GM21367 (cell line): ENCODE data around the gene PIP5K1B.

Source experiments
- ATAC-seq: cut with Tn5 transposase; IDR thresholded peaks from one replicate; pipeline ENCODE4 v1.9.1; 2021; ENCODE audit not compliant: unreplicated experiment

Gene PIP5K1B

DNA sequence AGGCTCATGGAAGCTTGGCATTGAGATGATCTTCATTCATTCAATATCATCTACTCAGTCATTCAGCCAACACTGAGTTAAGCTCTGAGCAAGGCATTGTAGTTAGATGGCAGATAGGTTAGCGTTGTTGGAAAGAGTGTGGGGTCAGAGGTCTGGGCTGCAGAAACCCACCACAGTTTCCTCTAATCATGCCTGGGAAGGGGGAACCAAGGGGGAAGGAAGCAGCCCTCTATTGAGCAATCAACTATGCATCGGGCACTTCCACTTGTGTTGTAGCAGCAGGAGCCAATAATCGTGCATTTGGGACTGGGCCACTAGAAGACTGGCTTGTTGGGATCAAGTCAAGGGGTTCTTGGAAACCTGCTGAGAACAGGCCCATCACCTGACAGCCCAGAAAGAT is 139.1 kb downstream of the PIP5K1B start:
- no peak for ATAC-seq

DNA sequence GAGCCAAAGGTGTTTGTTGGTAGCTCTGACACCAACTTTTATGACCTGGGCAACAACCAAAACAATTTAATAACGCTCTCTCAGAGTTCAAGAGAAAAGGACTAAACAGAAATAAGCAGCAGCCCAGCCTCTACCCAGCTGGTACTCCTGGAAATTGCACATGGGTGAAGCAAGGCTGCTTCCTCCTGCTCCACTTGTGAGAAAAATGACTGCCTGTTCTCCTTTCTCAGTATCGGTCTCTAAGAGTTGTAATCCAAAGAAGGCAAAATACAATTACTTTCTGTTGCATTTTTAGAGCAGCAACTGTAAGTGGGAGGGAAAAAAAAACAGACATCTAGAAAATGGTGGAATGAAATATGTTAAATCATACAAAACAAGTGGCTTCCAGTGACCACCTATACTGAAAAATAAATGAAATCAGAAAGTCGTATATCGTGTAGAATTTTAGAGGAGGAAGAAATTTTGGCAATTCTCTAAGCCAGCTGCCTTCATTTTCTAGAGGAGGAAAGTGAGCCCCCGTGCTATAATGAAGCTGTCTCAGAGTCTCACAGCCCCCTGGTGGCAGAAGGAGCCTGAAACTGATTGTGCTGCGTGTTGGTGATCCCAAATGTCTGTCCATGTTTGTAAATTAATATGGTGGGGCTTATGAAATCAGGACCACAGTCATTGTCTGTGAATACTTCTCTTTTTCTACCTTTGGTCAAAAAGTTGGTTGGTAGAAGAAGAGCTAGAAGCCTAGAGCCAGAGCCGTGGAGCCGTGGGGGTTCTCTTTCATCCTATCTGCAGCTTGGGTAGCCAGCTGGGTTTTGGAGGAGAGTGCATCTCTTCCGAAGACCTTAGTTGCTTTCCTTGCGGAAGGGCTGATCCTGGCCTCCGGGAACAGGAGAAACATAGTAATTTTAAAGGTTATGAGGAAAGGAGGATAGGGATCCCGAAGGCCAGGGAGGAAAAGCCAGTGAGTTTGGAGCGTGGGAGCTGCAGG is 139.9 kb downstream of the PIP5K1B start:
- ATAC-seq, result peak; percentile 41

DNA sequence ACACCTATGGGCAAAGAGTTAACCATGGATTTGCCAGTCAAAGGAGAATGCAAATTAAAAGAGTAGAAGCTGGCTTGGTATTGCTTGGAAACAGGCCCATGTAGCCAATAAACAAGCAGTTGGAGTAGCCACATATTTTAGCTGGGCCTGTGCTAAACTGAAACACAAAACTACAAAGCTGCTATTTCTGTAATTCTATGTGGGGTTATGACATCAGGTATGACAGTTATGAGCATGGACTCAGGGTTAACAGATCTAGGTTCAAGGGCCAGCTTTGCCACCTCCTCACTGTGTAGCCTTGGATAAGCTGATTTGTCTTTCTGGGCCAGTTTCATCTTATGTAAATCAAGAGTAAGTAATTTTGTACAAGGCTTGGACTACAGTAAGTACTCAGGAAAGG is 142.7 kb downstream of the PIP5K1B start:
- peak; percentile 69 for ATAC-seq

DNA sequence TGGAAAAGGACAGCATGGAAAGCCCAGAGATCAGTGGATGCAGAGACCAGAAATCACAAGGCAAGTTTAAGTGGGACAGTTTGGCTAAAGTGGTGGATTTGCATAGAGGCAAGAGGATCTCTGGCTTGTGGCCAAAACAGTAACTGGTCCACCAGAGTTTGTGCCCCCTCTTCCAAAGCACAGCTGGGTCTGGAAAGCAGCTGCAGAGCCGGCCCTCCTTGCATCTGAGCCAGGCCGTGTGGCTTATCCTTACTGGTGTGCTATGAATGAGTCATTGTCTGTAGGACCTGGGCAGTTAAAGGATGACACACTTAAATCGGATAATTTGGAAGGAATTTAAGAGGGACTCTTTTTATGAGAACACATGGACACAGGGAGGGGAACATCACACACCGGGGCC is 146.6 kb downstream of the PIP5K1B start:
- no peak for ATAC-seq

DNA sequence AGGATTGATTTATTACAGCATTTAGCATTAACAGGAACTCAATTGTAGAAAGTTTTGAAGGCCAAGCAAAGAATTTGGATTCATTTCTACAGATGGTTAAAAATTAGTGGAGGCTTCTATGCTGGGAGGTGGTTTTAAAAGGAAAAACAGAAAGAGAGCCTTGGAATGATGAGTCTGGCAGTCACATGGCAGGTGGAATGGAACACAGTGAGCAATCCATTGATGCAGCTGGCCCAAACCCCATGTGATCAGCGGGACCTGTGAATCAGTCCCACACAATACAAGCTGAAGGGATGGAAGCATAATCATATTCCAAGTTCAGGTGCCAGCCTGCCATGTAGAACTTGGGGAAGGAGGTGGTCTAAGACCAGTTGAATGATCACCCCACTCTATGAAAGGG is 147.9 kb downstream of the PIP5K1B start:
- ATAC-seq, result no peak

DNA sequence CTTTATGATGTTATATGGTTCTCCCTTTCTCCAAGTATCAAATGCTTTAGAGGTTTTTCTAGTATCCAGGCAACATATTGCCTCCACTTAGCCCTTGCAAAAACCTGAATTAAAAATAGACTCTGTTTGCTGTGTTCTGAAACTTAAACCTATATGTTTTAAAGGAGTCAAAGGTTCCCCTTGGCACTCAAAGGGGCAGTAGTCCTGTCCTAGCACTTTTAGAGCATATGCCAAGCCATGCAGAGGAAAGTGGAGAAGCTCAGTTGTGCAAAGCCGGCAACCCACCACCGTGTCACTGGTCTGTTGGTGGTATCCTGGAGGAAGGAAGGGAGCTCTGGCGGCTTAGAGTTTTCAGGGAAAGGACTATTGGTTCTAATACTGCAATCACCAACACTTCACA is 154.3 kb downstream of the PIP5K1B start:
- ATAC-seq, result no peak

DNA sequence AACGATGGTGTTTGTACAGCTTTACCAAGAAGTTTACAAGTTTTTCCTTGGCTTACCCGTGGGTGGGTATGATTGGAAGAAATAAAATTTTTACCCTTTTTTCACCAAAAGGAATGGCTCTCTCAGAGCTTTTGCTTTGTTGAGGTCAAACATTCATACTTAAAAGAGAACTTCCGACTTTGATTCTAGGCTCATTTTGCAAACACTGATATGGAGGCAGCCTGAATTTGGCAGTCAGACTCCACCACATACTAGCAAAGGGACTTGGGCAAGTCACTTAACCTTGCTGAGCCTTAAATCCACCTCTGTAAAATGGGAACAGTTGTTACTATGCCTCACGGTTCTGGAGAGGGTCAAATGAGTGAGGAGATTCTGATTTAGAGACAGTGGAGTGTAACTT is 155.4 kb downstream of the PIP5K1B start:
- ATAC-seq, result no peak

DNA sequence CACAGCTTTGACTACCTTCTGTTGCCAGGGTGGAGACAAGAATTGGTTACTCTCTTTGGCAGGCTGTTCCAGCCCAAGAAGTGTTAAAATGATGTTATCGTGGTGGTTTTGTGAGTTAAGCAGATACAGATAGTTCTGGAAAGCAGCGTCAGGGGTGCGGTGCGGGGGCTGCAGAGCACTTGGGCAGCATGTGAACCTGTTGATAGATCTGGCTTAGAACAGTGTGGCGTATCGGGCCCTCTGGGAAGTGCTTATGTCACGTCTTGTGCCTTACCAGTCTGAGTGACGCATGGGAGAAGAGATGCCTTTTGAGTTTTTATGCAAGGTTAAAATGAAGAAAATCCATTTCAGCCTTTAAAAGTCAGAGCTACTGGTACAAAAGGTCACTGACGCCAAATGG is 156.4 kb downstream of the PIP5K1B start:
- ATAC-seq, result no peak

DNA sequence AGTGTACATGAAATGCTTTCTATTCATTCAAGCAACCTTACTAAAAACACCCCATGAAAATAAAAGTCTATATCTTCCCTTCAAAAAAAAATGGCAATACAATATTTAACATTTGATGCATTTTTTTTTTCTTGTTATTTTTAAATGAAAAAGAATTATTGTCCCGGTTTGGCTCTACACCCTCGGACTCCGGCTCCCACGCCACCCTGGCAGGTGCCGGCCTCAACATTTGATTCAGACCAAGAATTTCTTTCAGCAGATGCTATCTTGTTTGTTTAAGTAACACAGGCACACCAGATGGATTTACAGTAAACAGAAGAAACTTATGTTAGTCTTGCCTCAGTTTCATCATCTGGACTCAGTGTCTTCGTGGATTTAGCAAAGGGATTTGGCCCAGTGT is 162.0 kb downstream of the PIP5K1B start:
- ATAC-seq, result no peak

DNA sequence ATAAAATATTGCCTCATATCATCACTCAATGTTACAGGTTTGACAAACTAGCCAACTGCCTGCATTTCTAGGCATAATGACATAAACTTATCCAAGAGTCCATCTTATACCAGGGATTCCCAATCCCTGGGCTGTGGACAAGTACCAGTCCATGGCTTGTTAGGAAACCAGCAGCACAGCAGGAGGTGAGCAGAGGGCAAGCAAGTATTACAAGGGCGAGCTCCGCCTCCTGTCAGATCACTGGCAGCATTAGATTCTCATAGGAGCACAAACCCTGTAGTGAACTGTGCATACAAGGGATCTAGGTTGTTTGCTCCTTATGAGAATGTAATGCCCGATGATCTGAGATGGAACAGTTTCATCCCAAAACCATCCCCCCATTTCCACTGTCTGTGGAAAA is 164.0 kb downstream of the PIP5K1B start:
- no peak for ATAC-seq

DNA sequence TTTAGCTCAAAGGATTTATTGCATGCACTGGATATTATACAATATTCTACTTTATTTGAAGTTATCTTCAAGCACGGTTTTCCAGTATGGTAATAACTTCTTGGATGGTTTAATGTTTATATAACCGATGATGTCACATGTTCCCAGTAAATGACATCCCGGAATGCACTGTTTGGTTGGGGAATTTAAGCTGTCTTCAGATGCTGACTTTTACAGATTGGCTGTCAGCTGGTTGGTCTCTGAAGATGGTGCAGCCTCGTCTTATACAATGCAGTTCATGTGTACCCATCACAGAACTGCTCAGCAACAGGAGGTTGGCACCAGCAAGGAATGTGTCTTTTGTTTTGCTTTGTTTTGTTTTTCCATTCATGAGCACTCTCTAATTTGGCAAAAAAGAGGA is 165.0 kb downstream of the PIP5K1B start:
- ATAC-seq, result no peak

DNA sequence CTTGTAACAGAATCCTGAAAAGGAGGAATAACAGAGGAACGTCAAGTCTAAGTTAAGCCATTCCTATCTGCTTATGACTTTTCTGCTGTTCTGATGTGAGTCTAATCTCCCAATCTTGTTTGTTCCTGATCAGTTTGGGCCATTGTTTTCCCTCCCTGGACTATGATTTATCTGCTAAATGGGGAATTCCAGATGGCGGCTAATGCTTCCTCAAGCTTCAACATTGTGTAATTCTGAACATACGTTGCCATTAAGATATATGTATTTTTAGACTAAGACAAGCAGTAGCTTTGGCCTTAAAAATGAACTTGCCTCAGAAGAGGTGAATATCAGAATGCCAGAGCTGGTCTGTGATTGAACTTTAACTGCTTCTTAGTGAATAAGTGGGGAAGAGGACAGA is 166.2 kb downstream of the PIP5K1B start:
- ATAC-seq, result no peak

DNA sequence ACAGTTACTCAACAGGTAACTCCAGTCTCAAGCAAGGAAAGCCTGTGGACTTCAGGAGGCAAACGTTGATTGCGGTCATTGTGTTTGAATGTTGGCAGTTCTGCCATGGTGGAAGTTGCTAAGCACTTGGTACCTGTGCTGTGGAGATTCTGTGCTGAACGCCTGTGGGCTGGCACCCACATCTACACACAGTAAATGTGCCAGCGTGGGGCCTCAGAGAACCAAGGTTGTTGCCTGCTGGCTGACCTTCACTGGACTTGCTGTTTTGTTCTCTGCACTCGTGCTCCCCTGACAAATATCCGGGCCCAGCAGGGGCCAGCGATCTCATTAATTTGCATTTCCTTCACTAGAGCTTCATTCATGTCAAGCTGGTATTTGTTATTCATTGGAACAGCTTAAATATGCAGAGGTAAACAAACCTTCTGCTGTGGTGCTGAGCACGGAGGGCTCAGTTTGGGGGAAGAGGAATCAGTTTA is 167.0 kb downstream of the PIP5K1B start:
- ATAC-seq, result no peak

DNA sequence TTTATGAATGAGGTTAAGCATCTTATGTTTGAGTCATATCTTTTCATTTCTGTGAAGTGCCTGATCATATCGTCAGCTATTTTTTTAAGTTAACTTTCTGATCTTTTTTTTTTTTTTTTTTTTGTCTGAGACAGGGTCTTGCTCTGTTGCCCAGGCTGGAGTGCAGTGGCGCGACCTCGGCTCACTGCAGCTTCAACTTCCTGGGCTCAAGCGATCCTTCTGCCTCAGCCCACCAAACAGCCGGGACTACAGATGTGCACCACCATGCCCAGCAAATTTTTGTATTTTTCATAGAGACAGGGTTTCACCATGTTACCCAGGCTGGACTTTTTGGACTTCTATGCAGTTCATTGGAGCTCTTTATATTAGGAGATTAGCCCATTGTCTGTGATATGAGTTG is 168.1 kb downstream of the PIP5K1B start:
- ATAC-seq, result no peak

DNA sequence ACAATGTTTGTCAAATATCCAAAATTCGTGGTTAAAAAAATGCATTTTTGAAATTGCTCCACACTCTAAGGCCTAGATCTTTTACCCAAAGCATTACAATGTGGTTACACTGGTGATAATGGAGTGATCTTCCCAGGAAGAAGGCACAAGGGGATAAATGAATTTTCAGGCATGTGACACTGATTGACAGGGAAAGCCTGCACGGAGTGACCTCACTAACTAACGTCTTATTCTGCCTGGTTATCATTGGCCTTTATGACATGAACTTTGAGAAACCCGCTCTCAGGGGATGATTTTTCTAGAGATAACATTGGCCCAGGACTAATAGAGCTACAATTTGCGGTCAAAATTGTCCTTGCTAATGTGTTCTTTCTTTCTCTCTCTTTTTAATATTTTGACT is 171.2 kb downstream of the PIP5K1B start:
- ATAC-seq, result no peak

DNA sequence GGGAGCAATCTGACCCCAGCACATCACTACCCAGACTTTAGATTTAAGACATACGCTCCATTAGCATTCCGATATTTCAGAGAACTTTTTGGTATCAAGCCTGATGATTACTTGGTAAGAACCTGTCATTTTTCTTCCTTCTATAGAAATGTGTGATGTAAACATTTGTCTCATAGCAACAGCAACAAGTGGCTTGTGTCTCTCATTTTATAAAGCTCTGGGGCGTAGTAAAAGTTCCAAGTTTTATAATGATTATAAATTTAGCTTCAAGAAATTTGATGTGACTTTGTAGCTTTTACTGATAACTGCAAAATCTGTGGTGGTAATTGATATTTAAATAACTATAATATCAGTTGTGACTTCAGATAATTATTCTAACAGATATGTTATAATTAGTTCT is 171.6 kb downstream of the PIP5K1B start:
- no peak for ATAC-seq

DNA sequence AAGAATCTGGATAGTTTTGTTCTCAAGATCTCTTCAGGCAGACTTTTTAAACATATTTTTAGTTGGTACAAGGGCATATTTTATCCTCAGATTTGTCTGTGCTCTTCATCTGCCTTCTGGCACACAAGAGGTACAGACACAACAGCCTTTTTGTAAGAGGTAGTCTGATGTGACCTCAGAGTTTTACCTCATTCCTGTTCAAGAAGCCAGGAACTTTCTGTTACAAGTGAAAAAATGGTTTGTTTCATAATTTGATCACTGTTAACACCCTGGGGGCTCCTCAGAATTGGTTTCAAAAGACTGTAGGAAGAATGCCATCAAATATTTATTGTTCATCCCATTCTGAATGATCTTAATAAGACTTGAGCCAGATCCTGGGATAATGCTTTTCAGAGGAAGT is 172.2 kb downstream of the PIP5K1B start:
- no peak for ATAC-seq

DNA sequence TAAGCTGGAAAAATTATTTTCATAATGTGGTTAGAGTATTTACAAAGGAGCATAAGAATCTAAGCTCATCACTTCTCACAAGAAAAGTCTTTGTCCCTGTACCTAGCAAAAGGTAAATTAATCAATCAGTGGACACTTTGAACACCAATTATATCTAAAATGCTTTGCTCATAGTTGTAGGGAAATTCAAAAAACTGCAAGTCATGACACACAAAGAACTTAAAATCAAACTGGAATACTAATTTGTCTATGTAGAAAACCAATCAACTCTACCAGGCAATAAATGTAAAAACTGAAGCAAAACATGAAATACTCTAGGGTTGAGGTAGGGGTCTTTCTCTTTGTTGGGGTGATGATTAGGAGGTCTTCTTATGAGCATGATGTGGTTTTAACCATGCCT is 173.4 kb downstream of the PIP5K1B start:
- no peak for ATAC-seq

DNA sequence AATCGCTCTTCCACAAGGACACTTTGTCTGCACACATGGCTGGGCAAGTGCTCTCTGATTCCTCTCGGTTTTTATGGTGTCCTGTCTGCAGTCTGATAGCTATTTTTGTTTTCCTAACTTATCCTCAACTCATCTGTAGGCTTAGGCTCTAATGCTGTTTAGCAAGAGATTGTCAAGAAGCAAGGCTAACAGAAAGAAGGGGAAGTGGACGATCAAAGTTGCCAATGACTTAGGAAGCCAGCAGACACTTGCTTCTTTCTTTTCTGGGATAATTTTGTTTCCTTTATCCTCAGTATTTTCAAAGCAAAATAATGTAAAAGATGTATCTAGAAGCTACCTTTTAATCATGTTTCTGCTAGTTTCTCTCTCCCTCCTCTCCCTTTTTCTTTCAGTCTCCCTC is 178.2 kb downstream of the PIP5K1B start:
- ATAC-seq, result no peak

DNA sequence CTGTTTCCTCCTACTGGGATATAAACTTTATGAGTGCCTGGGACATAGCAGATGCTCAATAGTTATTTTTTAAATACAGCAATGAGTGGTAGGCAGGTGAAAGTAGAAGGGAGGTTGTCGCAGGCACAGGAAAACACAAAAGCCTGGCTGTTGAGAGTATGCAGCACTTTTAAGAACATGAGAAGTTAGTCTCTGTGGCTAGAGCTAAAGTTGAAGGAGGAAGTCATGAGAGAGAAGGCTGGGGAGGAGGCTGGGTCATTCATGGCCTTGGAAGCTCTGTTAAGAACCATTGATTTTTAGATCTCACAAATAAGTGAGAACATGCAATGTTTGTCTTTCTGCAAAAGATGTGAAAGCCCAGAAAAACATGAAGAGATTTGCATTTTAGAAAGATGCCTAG is 182.2 kb downstream of the PIP5K1B start:
- ATAC-seq, result no peak

DNA sequence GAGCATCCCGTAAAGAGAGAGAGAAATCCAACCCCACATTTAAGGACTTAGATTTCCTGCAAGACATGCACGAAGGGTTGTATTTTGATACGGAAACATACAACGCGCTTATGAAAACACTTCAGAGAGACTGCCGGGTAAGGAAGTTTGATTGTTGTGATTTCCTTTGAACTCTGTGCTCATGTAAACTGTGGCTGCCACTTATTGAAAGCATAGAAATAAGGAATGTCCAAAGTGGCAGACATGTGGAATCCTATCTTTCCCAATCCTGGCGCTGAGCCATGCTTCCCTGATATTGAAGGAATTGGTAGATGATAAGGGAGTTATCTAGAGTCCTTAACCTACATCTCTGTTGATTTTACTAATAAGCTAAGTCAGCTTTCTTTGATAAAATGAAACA is 189.5 kb downstream of the PIP5K1B start:
- ATAC-seq, result no peak

DNA sequence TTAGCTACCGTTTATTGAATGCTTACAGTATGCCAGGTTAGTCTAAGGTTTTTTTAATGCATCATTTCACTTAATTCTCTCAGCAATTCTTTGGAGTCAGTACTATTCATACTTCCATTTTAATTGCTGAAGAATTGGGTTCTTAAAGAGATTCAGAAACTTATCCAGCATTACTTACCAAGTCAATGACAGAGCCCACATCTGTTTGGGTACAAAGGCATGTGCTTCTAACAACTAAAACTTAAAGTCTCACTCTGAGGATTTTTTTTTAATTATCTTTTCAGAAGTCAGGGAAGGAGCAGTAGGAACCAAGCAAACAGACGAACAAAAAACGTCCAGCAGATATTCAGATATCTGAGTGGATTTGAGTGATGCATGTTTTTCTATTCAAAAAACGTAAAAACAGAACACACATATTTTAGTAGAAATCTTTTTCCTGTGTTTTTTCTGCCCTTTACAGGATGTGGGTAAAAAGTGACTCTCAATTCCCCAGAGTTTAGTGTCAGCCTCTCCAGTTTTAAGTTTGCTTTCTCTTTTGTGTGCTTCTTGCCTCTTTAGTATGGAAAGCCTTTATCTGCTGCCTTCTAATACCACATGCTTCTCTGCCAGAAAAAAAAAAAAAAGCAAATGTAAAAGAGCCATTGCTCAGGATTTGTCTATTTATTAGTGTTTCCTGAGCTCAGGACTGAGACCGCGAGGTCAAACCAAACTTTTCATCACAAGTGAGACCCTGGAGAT is 190.9 kb downstream of the PIP5K1B start:
- ATAC-seq, result peak; percentile 94
